Stomach (tissue), 4 donors: Measurements from ENCODE around the gene RASD1.

Experiments
- POLR2A ChIP-seq, 4 donors: fragments of 450-650 bp; IDR thresholded peaks; one replicate each; pipeline ENCODE4 v1.6.1; 2016; ENCODE audit warnings: antibody characterized with exemption in 4 of 4, control low read depth in 2 of 4, mild to moderate bottlenecking in 1 of 4, moderate library complexity in 1 of 4
- TF ChIP-seq, protein P1 (sequence below), 7 experiments: fragments of 450-650 bp in 4 of 7; fragments of 200-600 bp in 3 of 7; sonication (generic) in 3 of 7; IDR thresholded peaks; one replicate each; pipeline ENCODE4 v1.5.1; 2016 to 2019; ENCODE audit warnings: antibody characterized with exemption in 7 of 7, control low read depth in 2 of 7, mild to moderate bottlenecking in 1 of 7

DNA sequence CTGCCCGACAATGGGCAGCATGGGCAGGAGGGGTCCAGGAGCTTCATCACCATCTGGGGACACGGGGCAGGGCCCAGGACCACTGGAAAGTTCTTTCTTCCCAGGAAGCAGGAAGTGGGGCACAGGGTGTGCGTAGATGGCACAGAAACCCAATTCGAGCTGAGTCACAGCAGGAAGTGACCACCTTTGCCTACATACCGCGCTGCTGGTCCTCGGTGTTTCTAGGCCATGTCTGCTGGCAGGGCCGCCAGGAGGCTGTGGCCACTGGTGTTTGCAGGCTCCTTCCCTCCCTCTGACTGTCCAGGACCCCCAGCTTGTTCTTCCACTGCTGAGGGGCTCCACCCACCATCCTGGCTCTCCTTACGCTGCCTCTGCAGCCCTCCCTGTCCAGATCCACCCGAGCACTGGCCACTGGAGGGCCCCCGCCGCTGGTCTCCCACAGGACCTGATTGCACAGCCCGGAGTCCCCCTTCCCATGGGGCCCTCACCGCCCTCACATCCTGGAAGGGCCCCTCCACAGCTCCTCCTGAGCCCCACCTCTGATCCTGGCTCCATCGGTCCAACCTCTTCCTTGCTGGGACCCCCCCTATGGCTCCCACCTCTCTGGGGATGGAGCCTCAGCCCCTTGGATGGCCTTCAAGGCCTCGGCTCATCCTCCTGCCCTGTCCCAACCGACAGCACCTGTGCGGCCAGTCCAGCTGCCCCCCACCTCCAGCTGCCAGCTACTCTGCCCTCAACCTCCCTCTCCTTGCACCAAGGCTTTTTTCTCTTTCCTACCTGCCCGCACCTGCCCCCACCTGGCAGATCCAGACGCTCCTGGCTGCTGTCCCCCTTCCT lies 14.5 kb upstream of the RASD1 start:
- TF ChIP-seq, protein P1, sequence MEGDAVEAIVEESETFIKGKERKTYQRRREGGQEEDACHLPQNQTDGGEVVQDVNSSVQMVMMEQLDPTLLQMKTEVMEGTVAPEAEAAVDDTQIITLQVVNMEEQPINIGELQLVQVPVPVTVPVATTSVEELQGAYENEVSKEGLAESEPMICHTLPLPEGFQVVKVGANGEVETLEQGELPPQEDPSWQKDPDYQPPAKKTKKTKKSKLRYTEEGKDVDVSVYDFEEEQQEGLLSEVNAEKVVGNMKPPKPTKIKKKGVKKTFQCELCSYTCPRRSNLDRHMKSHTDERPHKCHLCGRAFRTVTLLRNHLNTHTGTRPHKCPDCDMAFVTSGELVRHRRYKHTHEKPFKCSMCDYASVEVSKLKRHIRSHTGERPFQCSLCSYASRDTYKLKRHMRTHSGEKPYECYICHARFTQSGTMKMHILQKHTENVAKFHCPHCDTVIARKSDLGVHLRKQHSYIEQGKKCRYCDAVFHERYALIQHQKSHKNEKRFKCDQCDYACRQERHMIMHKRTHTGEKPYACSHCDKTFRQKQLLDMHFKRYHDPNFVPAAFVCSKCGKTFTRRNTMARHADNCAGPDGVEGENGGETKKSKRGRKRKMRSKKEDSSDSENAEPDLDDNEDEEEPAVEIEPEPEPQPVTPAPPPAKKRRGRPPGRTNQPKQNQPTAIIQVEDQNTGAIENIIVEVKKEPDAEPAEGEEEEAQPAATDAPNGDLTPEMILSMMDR (IDR thresholded peaks at IDR 0.05): no peak
- no peak for TF ChIP-seq POLR2A (IDR thresholded peaks at IDR 0.05)
